ENCODE measurements around the gene TBC1D4. TPM values are rescaled to one million over a fixed set of nuclear protein-coding genes. Genes with fewer than 3 reads are reported as not detected.

The TBC1D4 gene
- total and polyA plus RNA-seq, 9 of the 15 experiments (the other 6 are each of a cell fraction or from before 2014, with no cell fraction given), result 2.8 to 12.3 (median 7.0) TPM

GRCh38 chr13:75507027-75508001 lies 25.3 kb upstream of the TBC1D4 start:
- H3K9me1 ChIP-seq (ENCODE audit: control insufficient read depth, insufficient read depth, low read length), result no peaks in the 10 kb centered on the region
- H3K27ac ChIP-seq (ENCODE audit: extremely low read depth, low read depth, low read length), result no peak overlapping the region
- WGBS (ENCODE audit: insufficient coverage, low coverage, missing lambda C conversion rate), result 43% methylated on average over 10 of the region's 10 CpGs
- FAIRE-seq (no peak), DNase-seq (ENCODE audit: extremely low read depth in 1 of 4, low spot score in 3 of 4) (no peak), ATAC-seq (peak; percentile 48; the same call in 2 of the 3 replicates)
- no peak overlapping the region for H3K4me3 ChIP-seq
- no peaks in the 10 kb centered on the region for H3K9me3 ChIP-seq (replicated peaks; ENCODE audit: control insufficient read depth, insufficient read depth, low read depth, low read length)
- no peak overlapping the region; a peak in 1 of 4 replicates for H3K9ac ChIP-seq (ENCODE audit: insufficient read depth in 1 of 2, low read depth in 2 of 2, low read length in 2 of 2)
- no peak overlapping the region for H3K4me2 ChIP-seq (ENCODE audit: insufficient read depth, low read length)
- no TSS peak for BruUV-seq (replicated peaks)
- no peaks in the 10 kb centered on the region for H3K36me3 ChIP-seq (ENCODE audit: control insufficient read depth, insufficient read depth, low read length)
- intact Hi-C loops (cut with micrococcal nuclease) (no loop called here), in situ Hi-C loops (cut with MboI) (no loop called here)
- ChIA-PET CTCF (ENCODE audit: low intra/inter-chr PET ratio) (no interaction called here), POLR2A (interaction anchor here (0.6 to 0.8 kb wide), 2 partner anchors 12 to 21 kb away, joined by 3 read pairs; no protein-coding TSS in a partner anchor)
- TF ChIP-seq HCFC1 (IDR thresholded peaks at IDR 0.05; ENCODE audit: low read depth, low read length), result no peak
- TF ChIP-seq SLC30A9 (CRISPR knock-in tag; IDR thresholded peaks at IDR 0.05), result no peak
- TF ChIP-seq YY1 (IDR thresholded peaks at IDR 0.05; ENCODE audit: borderline replicate concordance in 1 of 3, control insufficient read depth in 1 of 3, extremely low read depth in 1 of 3, insufficient read depth in 3 of 3, insufficient read length in 1 of 3, insufficient replicate concordance in 2 of 3, low read depth in 1 of 3, low read length in 2 of 3), result no peak
- TF ChIP-seq ZC3H11A (IDR thresholded peaks at IDR 0.05; ENCODE audit: low read depth, low read length), result no peak
- no peak for TF ChIP-seq FOSL1 (tag; conservative IDR thresholded peaks at IDR 0.05)
- TF ChIP-seq MEF2D (tag; conservative IDR thresholded peaks at IDR 0.05; ENCODE audit: low read depth), result no peak
- TF ChIP-seq NCOA2 (IDR thresholded peaks at IDR 0.05; ENCODE audit: partially characterized antibody in 2 of 2), result no peak
- TF ChIP-seq CBX3 (IDR thresholded peaks at IDR 0.05; ENCODE audit: borderline replicate concordance in 1 of 2, low read length in 2 of 2), result no peak
- TF ChIP-seq MAX (CRISPR knock-in tag; IDR thresholded peaks at IDR 0.05), result no peak
- TF ChIP-seq L3MBTL2 (IDR thresholded peaks at IDR 0.05), result no peak
- no peak for TF ChIP-seq MTA3 (IDR thresholded peaks at IDR 0.05; ENCODE audit: borderline replicate concordance)
- TF ChIP-seq NFIX (CRISPR knock-in tag; IDR thresholded peaks at IDR 0.05; ENCODE audit: low read depth), result no peak
- TF ChIP-seq ZBTB1 (CRISPR knock-in tag; IDR thresholded peaks at IDR 0.05; ENCODE audit: borderline replicate concordance, low read depth), result no peak
- TF ChIP-seq ZBTB26 (CRISPR knock-in tag; IDR thresholded peaks at IDR 0.05), result no peak
- TF ChIP-seq SMC3 (conservative IDR thresholded peaks at IDR 0.05; ENCODE audit: insufficient read depth, low read depth, low read length), result no peak
- TF ChIP-seq SIX5 (IDR thresholded peaks at IDR 0.05; ENCODE audit: borderline replicate concordance in 1 of 2, insufficient read depth in 1 of 2, low read depth in 1 of 2, low read length in 2 of 2), result no peak
- TF ChIP-seq NFRKB (IDR thresholded peaks at IDR 0.05; ENCODE audit: low read depth), result no peak
- no peaks in the 10 kb centered on the region for H3K27me3 ChIP-seq (ENCODE audit: control insufficient read depth in 2 of 2, insufficient read depth in 2 of 2, low read length in 2 of 2)
- H3K4me1 ChIP-seq (replicated peaks in 1 of 2; ENCODE audit: control insufficient read depth in 2 of 2, insufficient read depth in 2 of 2, low read length in 2 of 2), result no peaks in the 10 kb centered on the region
- no peaks in the 10 kb centered on the region for H3K79me2 ChIP-seq (ENCODE audit: control insufficient read depth, insufficient read depth, low read length)
- H2AFZ ChIP-seq (ENCODE audit: low read depth, low read length), result 0 out of 2 replicates have a peak overlapping the region, but pooled peaks have one; percentile 37
- no peaks in the 10 kb centered on the region for H4K20me1 ChIP-seq (replicated peaks; ENCODE audit: control insufficient read depth, insufficient read depth, low read length)

All from K562 (cell line).